HepG2 (cell line): ENCODE results near the gene FAM234A.
A peak's percentile ranks its signal among the peaks of the same experiment; 100 is the strongest.

Experiments used
- ATF2 ChIP-seq: sonication (generic); formaldehyde crosslinking; IDR thresholded peaks from 2 replicates; pipeline ENCODE4 v1.4.0; 2020; ENCODE audit warnings: missing genetic modification reagents
- CTCF ChIP-seq: sonication (generic); formaldehyde crosslinking; IDR thresholded peaks from 2 replicates; pipeline ENCODE4 v1.5.0; 2020; ENCODE audit warnings: mild to moderate bottlenecking, missing genetic modification reagents, moderate library complexity
- DPF2 ChIP-seq: sonication (generic); formaldehyde crosslinking; IDR thresholded peaks from 2 replicates; pipeline ENCODE4 v1.4.0; 2020; ENCODE audit warnings: mild to moderate bottlenecking, low read depth, missing genetic modification reagents, borderline replicate concordance
- MAX ChIP-seq: IDR thresholded peaks from 2 replicates; pipeline ENCODE4 v1.6.1; 2012; ENCODE audit warnings: inconsistent platforms
- POLR2A ChIP-seq, 2 experiments: IDR thresholded peaks; 2 replicates each; pipeline ENCODE4 v1.6.1; 2011; ENCODE audit warnings: low read depth in 2 of 2, low read length in 2 of 2, mild to moderate bottlenecking in 1 of 2, moderate library complexity in 1 of 2; ENCODE audit not compliant: insufficient read depth in 1 of 2
- SIX4 ChIP-seq: sonication (generic); formaldehyde crosslinking; IDR thresholded peaks from 2 replicates; pipeline ENCODE4 v1.4.0; 2020; ENCODE audit warnings: missing genetic modification reagents
- ZHX2 ChIP-seq, 2 experiments: sonication (generic) in 1 of 2; formaldehyde crosslinking in 1 of 2; IDR thresholded peaks; 2 replicates each; pipeline versions ENCODE4 v1.6.1 to v1.9.0; 2014 to 2022; ENCODE audit warnings: antibody characterized with exemption in 1 of 2, borderline replicate concordance in 1 of 2, inconsistent platforms in 1 of 2, low read depth in 1 of 2, missing genetic modification reagents in 1 of 2
- ZNF281 ChIP-seq: sonication (generic); formaldehyde crosslinking; IDR thresholded peaks from 2 replicates; pipeline ENCODE4 v1.4.0; 2020; ENCODE audit warnings: missing genetic modification reagents, borderline replicate concordance

- no peak for TF ChIP-seq SIX4
- TF ChIP-seq ATF2 (CRISPR knock-in tag), result no peak
- TF ChIP-seq DPF2 (CRISPR knock-in tag), result no peak
- TF ChIP-seq CTCF (CRISPR knock-in tag), result no peak
- no peak for TF ChIP-seq ZNF281 (CRISPR knock-in tag)
- TF ChIP-seq POLR2A (IDR thresholded peaks at IDR 0.05; ENCODE audit: insufficient read depth in 1 of 2, low read depth in 2 of 2, low read length in 2 of 2), result no peak
- TF ChIP-seq MAX, result peak; percentile 61
- no peak for TF ChIP-seq ZHX2 (IDR thresholded peaks at IDR 0.05; ENCODE audit: low read depth)
- no peak for TF ChIP-seq ZHX2 (CRISPR knock-in tag; IDR thresholded peaks at IDR 0.05; ENCODE audit: borderline replicate concordance)
Observed at GRCh38 chr16:276426-277077, 41.9 kb downstream of the FAM234A start.
